ENCODE measurements around the gene TMSB4X.
"Not testable (repeated sequence)": the region's sequence is repeated elsewhere in the genome, so short reads cannot be mapped to it uniquely, and the experiment has no call there.

The TMSB4X gene

DNA sequence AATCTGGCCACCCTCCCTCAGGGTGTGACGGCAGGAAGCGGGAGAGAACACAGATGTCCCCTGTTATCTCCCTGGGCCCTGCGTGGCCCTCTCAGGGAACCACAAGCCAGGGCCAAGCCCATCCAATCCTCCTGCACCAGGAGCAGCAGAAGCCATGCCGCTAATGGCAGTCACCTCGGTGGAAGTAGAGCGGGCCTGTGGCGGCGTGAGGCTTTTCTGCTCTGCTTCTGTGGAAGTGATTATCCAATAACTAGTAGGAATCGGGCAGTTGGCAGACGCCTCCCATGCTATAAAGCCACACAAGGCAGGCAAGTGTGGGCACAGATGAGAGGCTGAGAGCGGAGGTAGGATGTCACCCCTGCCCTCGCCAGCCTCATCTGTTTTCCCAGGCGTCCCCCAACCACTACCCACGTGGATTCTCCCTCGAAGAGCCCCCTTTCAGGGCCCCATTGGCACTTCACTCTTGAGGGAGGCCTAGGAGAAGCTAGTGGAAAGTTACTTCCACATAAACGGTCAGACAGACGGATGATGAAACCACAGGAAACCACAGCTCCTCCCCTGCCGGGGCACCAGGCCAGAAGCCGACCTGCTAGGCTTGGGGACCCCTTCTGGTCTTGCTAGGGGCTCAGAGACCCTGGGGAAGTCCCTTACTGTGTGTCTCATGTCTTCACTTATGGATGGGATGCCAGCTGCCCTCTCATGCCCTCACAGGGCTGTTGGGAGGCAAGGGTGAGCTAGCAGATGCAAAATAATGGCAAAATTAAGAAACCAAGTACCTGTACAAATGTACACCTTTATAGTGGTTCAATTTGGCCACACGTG is 18.8 kb upstream of the TMSB4X start:
- DNase-seq, result no peak

DNA sequence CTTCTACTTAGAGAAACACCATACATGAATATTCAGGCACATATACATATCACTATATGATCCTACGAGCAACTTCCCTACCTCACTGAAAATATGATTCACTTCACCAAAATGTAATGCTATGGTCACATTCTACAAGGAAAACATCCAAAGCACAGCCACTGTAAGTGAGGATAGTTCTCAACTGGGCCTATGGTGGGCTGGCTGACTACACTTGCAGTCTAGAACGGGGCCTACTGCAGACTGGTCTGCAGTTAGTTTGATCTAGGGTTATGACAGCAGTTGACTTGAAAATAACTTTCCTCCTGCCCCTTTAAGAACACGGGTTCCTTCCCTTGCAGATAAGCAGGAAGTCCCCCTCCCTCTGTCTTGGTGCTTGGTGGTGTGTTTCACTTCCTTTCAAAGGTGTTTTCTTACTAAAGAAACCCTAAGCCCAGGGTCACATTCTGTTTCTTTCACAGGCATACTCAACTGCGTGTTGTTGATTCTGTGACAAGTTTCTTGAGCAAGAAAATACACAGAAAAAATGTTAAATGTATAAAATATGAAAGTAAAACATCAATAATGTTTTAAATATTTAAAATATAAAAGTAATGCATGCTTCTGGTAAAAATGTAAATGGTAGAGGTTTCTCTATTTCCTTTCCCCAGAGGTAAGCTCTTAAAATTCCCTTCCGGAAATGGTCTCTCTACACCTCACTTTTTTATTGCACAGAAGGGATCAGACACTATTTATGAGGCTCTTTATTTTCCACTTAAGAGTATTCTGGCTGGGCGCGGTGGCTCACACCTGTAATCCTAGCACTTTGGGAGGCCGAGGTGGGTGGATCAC is 18.0 kb upstream of the TMSB4X start:
- DNase-seq, result no peak

- DNase-seq, result no peak
Observed at GRCh38 chrX:12958059-12958458, 16.9 kb upstream of the TMSB4X start.

- DNase-seq, result no peak
Observed at GRCh38 chrX:12958461-12958860, 16.4 kb upstream of the TMSB4X start.

DNA sequence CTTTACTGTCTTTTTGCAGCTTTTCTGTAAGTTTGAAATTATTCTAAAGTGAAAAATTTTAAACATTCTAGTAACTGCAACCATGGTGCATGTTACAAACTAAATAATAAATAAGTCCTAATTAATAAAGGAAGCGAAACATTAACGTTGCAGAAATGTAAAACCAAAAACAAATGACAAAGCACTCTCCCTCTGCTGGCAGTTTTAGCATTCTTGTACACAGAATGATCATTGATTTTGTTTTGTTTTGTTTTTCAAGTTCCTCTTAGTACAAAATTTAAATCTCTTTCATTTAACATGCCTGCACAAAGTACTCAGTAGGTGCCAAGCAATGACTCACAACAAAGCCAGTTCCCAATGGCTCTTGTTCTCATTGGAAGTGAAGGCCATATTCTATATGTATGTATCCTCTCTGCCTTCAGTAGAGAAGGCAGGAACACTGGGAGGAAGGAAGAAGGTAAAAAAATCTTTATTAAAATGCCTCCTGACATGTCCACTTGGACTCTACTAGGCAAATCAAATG is 13.7 kb upstream of the TMSB4X start:
- no peak for DNase-seq

- no peak for DNase-seq
Observed at GRCh38 chrX:12962041-12962504, 12.8 kb upstream of the TMSB4X start.

DNA sequence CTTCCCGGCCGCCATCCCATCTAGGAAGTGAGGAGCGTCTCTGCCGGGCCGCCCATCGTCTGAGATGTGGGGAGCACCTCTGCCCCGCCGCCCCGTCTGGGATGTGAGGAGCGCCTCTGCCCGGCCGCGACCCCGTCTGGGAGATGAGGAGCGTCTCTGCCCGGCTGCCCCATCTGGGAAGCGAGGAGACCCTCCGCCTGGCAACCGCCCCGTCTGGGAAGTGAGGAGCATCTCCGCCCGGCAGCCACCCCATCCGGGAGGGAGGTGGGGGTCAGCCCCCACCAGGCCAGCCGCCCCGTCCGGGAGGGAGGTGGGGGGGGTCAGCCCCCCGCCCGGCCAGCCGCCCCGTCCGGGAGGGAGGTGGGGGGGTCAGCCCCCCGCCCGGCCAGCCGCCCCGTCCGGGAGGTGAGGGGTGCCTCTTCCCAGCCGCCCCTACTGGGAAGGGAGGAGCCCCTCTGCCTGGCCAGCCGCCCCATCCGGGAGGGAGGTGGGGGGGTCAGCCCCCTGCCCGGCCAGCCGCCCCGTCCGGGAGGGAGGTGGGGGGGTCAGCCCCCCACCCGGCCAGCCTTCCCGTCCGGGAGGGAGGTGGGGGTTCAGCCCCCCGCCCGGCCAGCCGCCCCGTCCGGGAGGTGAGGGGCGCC is 11.6 kb upstream of the TMSB4X start:
- not testable (repeated sequence) for DNase-seq

GRCh38 chrX:12965131-12965940 is 9.6 kb upstream of the TMSB4X start:
- DNase-seq, result no peak

DNA sequence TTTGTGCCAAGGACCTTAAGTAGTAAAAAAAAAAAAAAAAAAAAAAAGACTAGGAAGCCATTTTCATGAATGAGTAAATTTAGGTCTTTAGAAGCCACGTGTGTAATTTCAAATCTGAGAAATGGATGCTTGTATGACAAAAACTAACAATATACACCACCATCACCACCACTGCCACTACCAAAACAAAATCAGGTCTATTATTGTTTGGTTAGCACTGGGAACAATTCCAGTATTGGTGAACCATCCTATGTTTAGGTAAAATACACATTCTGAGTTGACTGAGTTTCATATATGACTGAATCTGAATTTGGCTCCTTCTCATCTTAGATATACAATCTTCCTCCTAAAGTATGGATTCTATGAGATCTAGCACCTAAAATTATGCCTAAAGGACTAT is 8.8 kb upstream of the TMSB4X start:
- no peak for DNase-seq

- no peak for DNase-seq
Observed at GRCh38 chrX:12967711-12968465, 7.0 kb upstream of the TMSB4X start.

- DNase-seq, result no peak
Observed at GRCh38 chrX:12970691-12971202, 4.2 kb upstream of the TMSB4X start.

DNA sequence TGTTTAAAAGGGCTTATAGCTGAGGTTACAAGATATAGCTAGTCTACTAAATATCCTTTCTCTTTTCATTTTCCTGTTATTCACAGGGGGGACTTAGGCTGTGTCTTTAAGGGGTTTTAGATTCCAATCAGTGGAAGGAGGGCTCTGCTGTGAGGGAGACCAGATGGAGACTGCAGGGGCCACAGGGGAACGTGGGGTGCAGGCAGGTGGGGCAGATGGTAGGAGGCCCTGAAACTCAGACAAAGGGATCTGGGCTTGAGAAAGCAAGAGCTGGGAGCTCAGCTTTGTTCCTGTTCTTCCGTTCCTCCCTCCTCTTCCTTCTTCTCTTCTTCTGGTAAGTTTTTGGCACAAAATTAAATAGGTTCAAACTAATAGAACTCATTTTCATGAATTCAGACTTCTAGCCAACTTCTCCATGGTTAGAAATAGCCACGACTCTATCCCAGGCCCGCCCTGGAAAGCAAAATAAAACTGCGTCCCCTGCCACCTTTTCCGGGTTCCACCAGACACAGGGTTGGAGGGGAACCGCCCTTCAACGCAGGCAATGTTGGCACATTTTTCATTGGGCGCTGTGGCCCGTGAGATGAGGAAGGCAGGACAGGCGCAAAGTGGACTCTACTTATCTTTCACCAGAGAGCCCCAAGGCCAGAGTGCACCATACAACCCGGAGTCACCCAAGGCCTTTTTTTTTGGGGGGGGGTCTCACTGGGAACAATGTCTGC is 3.5 kb upstream of the TMSB4X start:
- no peak for DNase-seq

DNA sequence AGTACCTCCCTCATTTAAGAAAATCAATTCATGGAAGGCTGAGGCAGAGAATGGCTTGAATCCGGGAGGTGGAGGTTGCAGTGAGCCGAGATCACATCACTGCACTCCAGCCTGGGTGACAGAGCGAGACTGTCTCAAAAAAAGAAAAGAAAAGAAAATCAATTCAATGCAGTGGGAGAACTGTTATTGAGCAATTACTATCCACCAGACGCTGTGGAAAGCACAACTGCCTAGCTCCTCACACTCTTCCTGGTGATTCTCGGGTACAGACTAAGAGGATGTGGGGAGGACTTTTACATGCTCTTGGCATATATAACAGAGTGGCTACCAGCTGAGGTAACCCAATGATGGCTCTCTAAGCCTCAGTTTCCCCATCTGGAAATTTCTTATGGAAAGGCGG is 2.7 kb upstream of the TMSB4X start:
- no peak for DNase-seq

DNA sequence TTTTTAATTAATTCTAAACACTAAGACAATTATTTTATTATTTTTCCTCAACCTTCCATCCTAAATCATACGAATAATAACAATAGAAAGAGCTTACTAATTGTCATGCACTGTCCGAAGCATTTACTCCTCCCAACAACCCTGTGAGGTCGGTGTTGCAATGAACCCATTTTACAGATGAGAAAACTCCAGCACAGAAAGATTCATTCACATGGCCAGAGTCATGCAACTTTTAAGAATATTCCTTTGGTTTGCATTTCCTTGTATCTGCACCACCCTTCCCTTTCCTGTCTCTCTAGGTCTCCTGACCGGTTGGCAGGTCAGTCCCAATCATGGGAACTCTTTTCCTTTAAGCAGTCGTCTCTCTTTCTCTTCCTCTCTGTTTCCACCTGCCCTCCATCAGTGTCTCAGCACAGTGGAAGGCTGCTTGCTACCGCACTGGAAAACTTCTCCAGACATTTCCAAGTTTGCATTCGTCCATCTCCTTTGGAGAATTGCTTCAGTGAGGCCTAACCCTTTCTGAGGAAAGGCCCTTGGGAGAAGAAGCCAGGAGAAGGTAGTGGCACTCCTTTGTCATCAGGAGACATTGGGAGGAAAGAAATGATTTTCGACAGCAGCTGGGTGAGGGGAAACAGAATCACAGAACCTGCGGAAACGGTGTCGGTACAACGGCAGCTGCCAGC is 1.9 kb upstream of the TMSB4X start:
- DNase-seq, result no peak

DNA sequence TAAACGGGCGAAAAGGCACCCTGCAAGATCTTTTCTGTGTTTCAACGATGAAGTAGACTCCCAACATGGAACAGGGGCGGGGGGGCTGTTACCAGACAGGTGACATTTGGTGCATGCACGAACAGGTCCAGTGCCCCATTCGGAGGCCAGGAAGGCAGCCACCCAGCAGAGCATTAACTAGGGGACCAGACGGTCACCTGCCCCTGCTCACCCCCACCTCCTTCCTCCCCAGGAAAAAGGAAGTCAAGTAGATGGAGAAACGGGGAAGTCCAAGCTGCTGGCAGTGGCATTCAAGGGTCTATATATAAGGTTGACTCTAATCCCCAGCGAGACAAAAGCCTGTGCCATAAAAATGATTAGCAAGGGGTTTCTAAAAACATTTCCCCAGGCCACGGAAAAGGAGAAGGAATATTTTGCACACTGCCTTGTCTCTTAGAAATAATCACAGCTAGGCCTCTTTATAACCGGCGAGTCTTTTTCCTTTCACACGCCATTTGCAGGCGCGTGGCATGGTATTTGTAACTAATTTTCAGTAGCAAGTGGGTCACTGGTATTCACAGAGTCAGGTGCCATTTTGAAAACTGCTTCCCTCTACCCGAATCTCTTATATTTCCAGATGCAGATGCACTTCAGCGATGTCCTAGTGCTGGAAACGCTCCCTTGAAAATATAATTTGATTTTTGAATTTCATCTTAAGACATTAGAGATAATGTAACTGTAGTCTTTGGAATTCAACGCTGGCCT is 1.2 kb upstream of the TMSB4X start:
- DNase-seq, result no peak

DNA sequence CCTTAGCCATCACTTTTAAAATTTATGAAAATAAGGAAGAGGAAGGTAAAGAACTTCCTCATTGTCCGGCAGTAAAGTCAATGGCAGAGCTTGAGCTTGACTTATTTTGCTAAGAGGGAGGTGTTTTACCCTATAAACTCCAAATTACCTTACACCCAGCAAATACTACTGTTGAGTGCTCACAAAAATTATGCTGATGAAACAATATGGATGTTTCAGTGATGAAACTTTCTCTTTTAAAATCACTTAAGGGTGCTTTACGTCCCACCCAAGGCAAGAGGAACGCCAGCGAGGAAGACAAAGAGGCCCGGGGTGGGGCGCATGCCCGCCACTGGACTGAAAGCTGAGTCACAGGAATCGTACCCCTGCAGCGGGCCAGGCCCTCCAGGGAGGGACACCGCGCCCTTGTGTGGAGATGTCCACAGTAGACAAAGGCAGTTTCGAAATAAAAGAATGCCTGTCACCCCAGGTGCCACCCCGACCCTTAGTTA is 560 bp upstream of the TMSB4X start:
- no peak for DNase-seq

- DNase-seq, result no peak
Observed at GRCh38 chrX:12975670-12975965, 708 bp downstream of the TMSB4X start.

- DNase-seq, result no peak
Observed at GRCh38 chrX:12975991-12976558, 1.2 kb downstream of the TMSB4X start.

Data from NCI-H1436 treated with DMSO at 0.1 percent for 48 hours (cell line).